Ascending aorta (tissue), 2 donors: ENCODE data around the gene ATXN1. TPM values are rescaled to one million over a fixed set of nuclear protein-coding genes. Genes with fewer than 3 reads are reported as not detected.
A peak's percentile ranks its signal among the peaks of the same experiment; 100 is the strongest.
"Not testable (repeated sequence)": the region's sequence is repeated elsewhere in the genome, so short reads cannot be mapped to it uniquely, and the experiment has no call there.

Experiments
- DNase-seq, 2 donors: peaks; one replicate each; pipeline ENCODE4 v3.0.0-alpha.2; 2019; ENCODE audit warnings: low spot score in 2 of 2
- H3K27ac ChIP-seq, 2 donors: fragments of 200-600 bp; sonication (generic); one replicate each; pipeline ENCODE4 v1.5.1; 2016 to 2017; ENCODE audit warnings: mild to moderate bottlenecking in 1 of 2
- H3K27me3 ChIP-seq: fragments of 200-600 bp; sonication (generic); one replicate; pipeline ENCODE4 v1.5.1; 2017
- H3K36me3 ChIP-seq, 2 donors: fragments of 200-600 bp; sonication (generic); one replicate each; pipeline ENCODE4 v1.5.1; 2016
- H3K4me1 ChIP-seq, 2 donors: fragments of 200-600 bp; sonication (generic); one replicate each; pipeline ENCODE4 v1.5.1; 2016 to 2017; ENCODE audit warnings: mild to moderate bottlenecking in 1 of 2
- H3K4me3 ChIP-seq, 2 donors: fragments of 200-600 bp; sonication (generic); one replicate each; pipeline ENCODE4 v1.5.1; 2016 to 2017; ENCODE audit warnings: mild to moderate bottlenecking in 1 of 2
- H3K9me3 ChIP-seq, 2 donors: fragments of 200-600 bp; sonication (generic); one replicate each; pipeline ENCODE4 v1.5.1; 2016
- CTCF ChIP-seq, 3 experiments: fragments of 200-600 bp in 2 of 3; fragments of 450-650 bp in 1 of 3; sonication (generic) in 2 of 3; IDR thresholded peaks; one replicate each; pipeline ENCODE4 v1.5.1; 2016 to 2019; ENCODE audit warnings: antibody characterized with exemption in 3 of 3, mild to moderate bottlenecking in 1 of 3, moderate library complexity in 1 of 3
- intact Hi-C: fragments of 100-400 bp; cut with DNase I; formaldehyde crosslinking; loops from one replicate; pipeline ENCODE4 v1.15.1; 2023
- total RNA-seq: library from RNA; depleted of rRNA; stranded (reverse); fragments of >200 nt; gene quantifications from one replicate; pipeline ENCODE4 v1.1.0, GENCODE V29; 2016

ATXN1 gene
- total RNA-seq, 1 donor from 2014 or later = 68.3 TPM

- DNase-seq = peak in 1 of 2 donors; percentile 83
- Histone ChIP-seq H3K36me3 (no peaks in the 10 kb centered on the region), H3K4me3 (no peak overlapping the region), H3K4me1 (peaks cover 2 to 21% of the 10 kb centered on the region in 2 donors), H3K27me3 (no peaks in the 10 kb centered on the region), H3K9me3 (no peaks in the 10 kb centered on the region), H3K27ac (no peak overlapping the region)
- peak; percentile 64 to 82 (median 75) for TF ChIP-seq CTCF (IDR thresholded peaks at IDR 0.05)
- intact Hi-C loops = loop anchor here (1.0 kb wide), 1 partner anchor 77 kb away; no protein-coding TSS in a partner anchor
Measured at GRCh38 chr6:16409531-16410441, 351.5 kb downstream of the ATXN1 start.

GRCh38 chr6:16408766-16409165 is 352.5 kb downstream of the ATXN1 start:
- intact Hi-C loops = loop anchor here (1.0 kb wide), 1 partner anchor 76 kb away; no protein-coding TSS in a partner anchor
- no peak for TF ChIP-seq CTCF (IDR thresholded peaks at IDR 0.05)
- peaks cover 8 to 27% of the 10 kb centered on the region in 2 donors for H3K4me1 ChIP-seq
- no peak overlapping the region for H3K4me3 ChIP-seq
- no peak overlapping the region for H3K27ac ChIP-seq
- H3K9me3 ChIP-seq = no peaks in the 10 kb centered on the region
- DNase-seq = no peak
- no peaks in the 10 kb centered on the region for H3K36me3 ChIP-seq
- H3K27me3 ChIP-seq = no peaks in the 10 kb centered on the region

- Histone ChIP-seq H3K27me3 (no peaks in the 10 kb centered on the region), H3K4me1 (peaks cover 12 to 33% of the 10 kb centered on the region in 2 donors), H3K4me3 (no peak overlapping the region), H3K27ac (peak overlapping the region in 1 of 2 donors; percentile 10), H3K9me3 (no peaks in the 10 kb centered on the region), H3K36me3 (no peaks in the 10 kb centered on the region)
- no peak for TF ChIP-seq CTCF (IDR thresholded peaks at IDR 0.05)
- intact Hi-C loops = no loop called here
- no peak for DNase-seq
Measured at GRCh38 chr6:16406966-16407365, 354.3 kb downstream of the ATXN1 start.

GRCh38 chr6:16406538-16406937 is 354.7 kb downstream of the ATXN1 start:
- H3K36me3 ChIP-seq, H3K27me3 ChIP-seq, H3K9me3 ChIP-seq, H3K4me3 ChIP-seq, DNase-seq, intact Hi-C loops: not testable (repeated sequence)
- peaks cover 12 to 36% of the 10 kb centered on the region in 2 donors for H3K4me1 ChIP-seq
- H3K27ac ChIP-seq = peak overlapping the region in 1 of 2 donors; percentile 10

GRCh38 chr6:16405375-16405774 is 355.9 kb downstream of the ATXN1 start:
- no peak for DNase-seq
- no peaks in the 10 kb centered on the region for H3K9me3 ChIP-seq
- intact Hi-C loops = no loop called here

More at GRCh38 chr6:16405375-16405774, 355.9 kb downstream of the ATXN1 start:
- Histone ChIP-seq H3K27me3 (no peaks in the 10 kb centered on the region), H3K36me3 (no peaks in the 10 kb centered on the region), H3K4me1 (peaks cover 12 to 38% of the 10 kb centered on the region in 2 donors), H3K4me3 (no peak overlapping the region), H3K27ac (no peak overlapping the region)
- TF ChIP-seq CTCF (IDR thresholded peaks at IDR 0.05) = no peak
